Large intestine (tissue), 3 donors: ENCODE measurements around the gene MARCO. TPM values are rescaled to one million over a fixed set of nuclear protein-coding genes. Genes with fewer than 3 reads are reported as not detected.

Source experiments
- DNase-seq, 2 donors: peaks; one replicate each; pipeline versions ENCODE4 v3.0.0 to v3.0.0-alpha.2; 2013
- H3K27ac ChIP-seq: one replicate; pipeline ENCODE4 v1.5.1; 2013; ENCODE audit warnings: low read length
- H3K27me3 ChIP-seq: 2 replicates; pipeline ENCODE4 v1.6.1; 2013; ENCODE audit warnings: low read length; ENCODE audit not compliant: control insufficient read depth, insufficient read depth
- H3K36me3 ChIP-seq: 2 replicates; pipeline ENCODE4 v1.6.1; 2013; ENCODE audit warnings: low read length; ENCODE audit not compliant: control insufficient read depth, insufficient read depth
- H3K4me1 ChIP-seq: one replicate; pipeline ENCODE4 v1.6.1; 2013; ENCODE audit warnings: low read length; ENCODE audit not compliant: control insufficient read depth, insufficient read depth
- H3K4me3 ChIP-seq: one replicate; pipeline ENCODE4 v1.5.1; 2013; ENCODE audit warnings: low read length
- H3K9me3 ChIP-seq: one replicate; pipeline ENCODE4 v1.6.1; 2013; ENCODE audit warnings: mild to moderate bottlenecking, low read depth, low read length, moderate library complexity; ENCODE audit not compliant: control insufficient read depth
- WGBS: methylation state at CpG from one replicate; pipeline ENCODE4 v1.1.5; 2013; ENCODE audit warnings: low lambda C conversion rate; ENCODE audit not compliant: insufficient coverage; 5-methylcytosine and 5-hydroxymethylcytosine counted together
- polyA plus RNA-seq: library from polyadenylated mRNA; unstranded; fragments of 120-200 nt; gene quantifications from one replicate; pipeline ENCODE4 v1.2.1, GENCODE V29; 2013

MARCO gene
- polyA plus RNA-seq, 1 donor: 0.18 TPM

- H3K36me3 ChIP-seq: no peaks in the 10 kb centered on the region
- no peak overlapping the region for H3K27ac ChIP-seq
- H3K4me3 ChIP-seq: no peak overlapping the region
- WGBS: 100% methylated on average over 1 of the region's 8 CpGs
- no peak for DNase-seq
- no peaks in the 10 kb centered on the region for H3K9me3 ChIP-seq
- no peaks in the 10 kb centered on the region for H3K4me1 ChIP-seq
- no peaks in the 10 kb centered on the region for H3K27me3 ChIP-seq
Measured at GRCh38 chr2:118954297-118955060, 12.5 kb downstream of the MARCO start.

GRCh38 chr2:118965737-118966136 is 23.7 kb downstream of the MARCO start:
- H3K27ac ChIP-seq: no peak overlapping the region
- no CpG with 5 or more reads among the region's 3 CpGs for WGBS
- no peaks in the 10 kb centered on the region for H3K4me1 ChIP-seq
- no peak for DNase-seq
- H3K4me3 ChIP-seq: no peak overlapping the region
- no peaks in the 10 kb centered on the region for H3K27me3 ChIP-seq
- no peaks in the 10 kb centered on the region for H3K36me3 ChIP-seq
- no peaks in the 10 kb centered on the region for H3K9me3 ChIP-seq

GRCh38 chr2:118967124-118967880 is 25.3 kb downstream of the MARCO start:
- no CpG with 5 or more reads among the region's 6 CpGs for WGBS
- Histone ChIP-seq H3K4me1 (no peaks in the 10 kb centered on the region), H3K4me3 (no peak overlapping the region), H3K27ac (no peak overlapping the region), H3K27me3 (no peaks in the 10 kb centered on the region), H3K36me3 (no peaks in the 10 kb centered on the region), H3K9me3 (no peaks in the 10 kb centered on the region)
- DNase-seq: no peak

- Histone ChIP-seq H3K36me3 (no peaks in the 10 kb centered on the region), H3K4me1 (no peaks in the 10 kb centered on the region), H3K4me3 (no peak overlapping the region), H3K27ac (no peak overlapping the region), H3K27me3 (no peaks in the 10 kb centered on the region), H3K9me3 (no peaks in the 10 kb centered on the region)
- no peak for DNase-seq
- 71% methylated on average over 1 of the region's 3 CpGs for WGBS
Measured at GRCh38 chr2:118968042-118968441, 26.0 kb downstream of the MARCO start.

GRCh38 chr2:118968961-118969733 is 27.2 kb downstream of the MARCO start:
- Histone ChIP-seq H3K4me1 (no peaks in the 10 kb centered on the region), H3K27ac (no peak overlapping the region), H3K4me3 (no peak overlapping the region), H3K9me3 (no peaks in the 10 kb centered on the region), H3K27me3 (no peaks in the 10 kb centered on the region), H3K36me3 (no peaks in the 10 kb centered on the region)
- WGBS: no CpG with 5 or more reads among the region's 7 CpGs
- DNase-seq: no peak

GRCh38 chr2:118969734-118970395 is 27.9 kb downstream of the MARCO start:
- Histone ChIP-seq H3K27ac (no peak overlapping the region), H3K4me1 (no peaks in the 10 kb centered on the region), H3K36me3 (no peaks in the 10 kb centered on the region), H3K27me3 (peaks cover 2% of the 10 kb centered on the region), H3K4me3 (no peak overlapping the region), H3K9me3 (no peaks in the 10 kb centered on the region)
- WGBS: no CpG with 5 or more reads among the region's 16 CpGs
- no peak for DNase-seq

GRCh38 chr2:118970396-118971135 is 28.6 kb downstream of the MARCO start:
- H3K36me3 ChIP-seq: no peaks in the 10 kb centered on the region
- no peaks in the 10 kb centered on the region for H3K4me1 ChIP-seq
- no peaks in the 10 kb centered on the region for H3K9me3 ChIP-seq
- H3K27me3 ChIP-seq: peaks cover 4% of the 10 kb centered on the region
- no peak overlapping the region for H3K4me3 ChIP-seq
- H3K27ac ChIP-seq: no peak overlapping the region
- WGBS: no CpG with 5 or more reads among the region's 10 CpGs
- DNase-seq: no peak

- no peaks in the 10 kb centered on the region for H3K36me3 ChIP-seq
- no peak for DNase-seq
- H3K4me3 ChIP-seq: no peak overlapping the region
- no CpG with 5 or more reads among the region's 8 CpGs for WGBS
- H3K27ac ChIP-seq: no peak overlapping the region
- no peaks in the 10 kb centered on the region for H3K4me1 ChIP-seq
- H3K27me3 ChIP-seq: peaks cover 4% of the 10 kb centered on the region
- H3K9me3 ChIP-seq: no peaks in the 10 kb centered on the region
Measured at GRCh38 chr2:118971245-118972122, 29.5 kb downstream of the MARCO start.

GRCh38 chr2:118973542-118973951 is 31.6 kb downstream of the MARCO start:
- Histone ChIP-seq H3K4me1 (no peaks in the 10 kb centered on the region), H3K4me3 (no peak overlapping the region), H3K27me3 (peaks cover 4% of the 10 kb centered on the region), H3K36me3 (no peaks in the 10 kb centered on the region), H3K27ac (no peak overlapping the region), H3K9me3 (no peaks in the 10 kb centered on the region)
- no peak for DNase-seq
- WGBS: no CpG with 5 or more reads among the region's 4 CpGs
